Sciatic nerve (tissue), 2 donors: ENCODE data around the gene ZAR1L. TPM values are rescaled to one million over a fixed set of nuclear protein-coding genes. Genes with fewer than 3 reads are reported as not detected.

Experiments
- ATAC-seq: fragments of 200-7000 bp; cut with Tn5 transposase; one replicate; pipeline ENCODE4 v1.9.1; 2020; ENCODE audit warnings: mild to moderate bottlenecking, moderate library complexity
- DNase-seq: peaks from one replicate; pipeline ENCODE4 v3.0.0-alpha.2; 2020; ENCODE audit warnings: low spot score
- intact Hi-C: fragments of 100-400 bp; cut with DNase I; formaldehyde crosslinking; loops from one replicate; pipeline ENCODE4 v1.14.2; 2022
- total RNA-seq: library from RNA; stranded (reverse); fragmentation: NEBNext Ultra II Directional; extraction: Animal tissue kit (Norgen Biotek cat#: 25700); gene quantifications from one replicate; pipeline ENCODE4 v1.2.1, GENCODE V29; 2021
- donor health status: DM: no; HTN: no; CAD: no.
- donor health status: DM: no; HTN: no; CAD: no.

ZAR1L gene
- total RNA-seq, 1 donor from 2014 or later, result not detected

DNA sequence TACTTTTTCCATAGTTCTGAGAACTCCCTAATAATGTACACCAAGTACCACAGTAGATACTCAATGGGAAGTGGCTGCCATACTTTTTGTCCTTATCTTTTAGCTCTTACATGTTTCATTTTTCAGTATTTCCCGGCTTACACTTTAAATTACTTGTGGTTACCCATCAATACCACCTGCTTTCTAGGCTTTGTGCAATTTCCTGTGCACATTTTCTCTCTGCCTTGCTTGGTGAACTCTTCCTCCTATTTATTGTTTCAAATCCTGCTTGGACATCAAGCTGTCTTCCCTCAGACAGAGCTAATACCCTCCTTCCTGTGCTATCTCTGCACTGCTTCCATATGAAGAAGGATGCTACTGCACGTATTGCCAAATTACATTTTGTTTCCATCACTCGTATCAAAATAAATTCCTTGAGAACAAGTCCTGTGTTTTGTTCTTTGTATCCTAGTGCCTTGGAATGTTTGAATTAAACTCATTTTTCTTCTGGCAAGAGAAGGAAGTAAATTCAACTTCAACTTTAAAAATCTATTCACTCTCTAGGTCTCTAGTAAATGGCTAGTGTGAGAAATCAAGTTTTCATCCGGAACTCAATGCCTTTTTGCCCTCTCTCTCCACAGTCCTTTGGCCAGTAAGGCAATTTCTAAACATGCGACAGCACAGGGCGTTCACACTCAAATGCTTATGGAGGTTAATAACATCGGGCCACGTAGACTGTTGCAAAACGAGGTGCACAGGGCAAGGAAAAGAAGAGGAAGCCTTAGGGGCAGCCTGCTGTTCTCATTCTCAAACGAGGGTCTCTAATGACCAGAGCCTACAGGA is 5.6 kb downstream of the ZAR1L start:
- peak; percentile 63 for ATAC-seq
- no peak for DNase-seq
- intact Hi-C loops, result no loop called here

DNA sequence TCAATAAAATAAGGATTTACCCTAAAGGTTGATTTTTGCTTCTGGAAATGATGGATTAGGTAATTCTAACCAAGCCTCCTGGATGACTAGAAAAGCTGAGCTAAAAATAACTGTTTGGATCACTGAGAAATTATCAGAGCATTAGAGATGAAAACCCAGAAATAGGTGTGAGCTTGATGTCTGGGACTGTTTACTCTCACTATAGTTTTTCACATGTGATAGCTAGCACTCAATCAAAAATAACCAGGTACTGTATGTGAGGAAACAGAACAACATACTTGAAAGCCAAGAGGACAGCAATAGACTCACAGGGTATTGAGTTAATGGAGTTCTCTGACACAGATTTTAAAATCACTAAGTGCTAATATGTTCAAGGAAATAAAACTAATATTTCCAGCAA is 9.5 kb downstream of the ZAR1L start:
- DNase-seq (no peak), ATAC-seq (no peak)
- intact Hi-C loops, result no loop called here

- intact Hi-C loops, result no loop called here
- ATAC-seq (no peak), DNase-seq (no peak)
These were observed 12.7 kb downstream of the ZAR1L start for GRCh38 chr13:32302461-32302860.

GRCh38 chr13:32300920-32301319 is 14.2 kb downstream of the ZAR1L start:
- DNase-seq, result no peak
- ATAC-seq, result no peak
- intact Hi-C loops, result no loop called here

GRCh38 chr13:32300406-32300805 is 14.8 kb downstream of the ZAR1L start:
- no peak for ATAC-seq
- intact Hi-C loops, result no loop called here
- no peak for DNase-seq

- DNase-seq, result no peak
- intact Hi-C loops, result no loop called here
- no peak for ATAC-seq
These were observed 15.3 kb downstream of the ZAR1L start for GRCh38 chr13:32299893-32300292.

GRCh38 chr13:32298695-32299094 is 16.5 kb downstream of the ZAR1L start:
- no peak for DNase-seq
- no peak for ATAC-seq
- intact Hi-C loops, result no loop called here

GRCh38 chr13:32297206-32297605 is 18.0 kb downstream of the ZAR1L start:
- intact Hi-C loops, result no loop called here
- no peak for DNase-seq
- no peak for ATAC-seq

GRCh38 chr13:32285633-32285965 is 29.6 kb downstream of the ZAR1L start:
- ATAC-seq, result no peak
- intact Hi-C loops, result no loop called here
- no peak for DNase-seq

DNA sequence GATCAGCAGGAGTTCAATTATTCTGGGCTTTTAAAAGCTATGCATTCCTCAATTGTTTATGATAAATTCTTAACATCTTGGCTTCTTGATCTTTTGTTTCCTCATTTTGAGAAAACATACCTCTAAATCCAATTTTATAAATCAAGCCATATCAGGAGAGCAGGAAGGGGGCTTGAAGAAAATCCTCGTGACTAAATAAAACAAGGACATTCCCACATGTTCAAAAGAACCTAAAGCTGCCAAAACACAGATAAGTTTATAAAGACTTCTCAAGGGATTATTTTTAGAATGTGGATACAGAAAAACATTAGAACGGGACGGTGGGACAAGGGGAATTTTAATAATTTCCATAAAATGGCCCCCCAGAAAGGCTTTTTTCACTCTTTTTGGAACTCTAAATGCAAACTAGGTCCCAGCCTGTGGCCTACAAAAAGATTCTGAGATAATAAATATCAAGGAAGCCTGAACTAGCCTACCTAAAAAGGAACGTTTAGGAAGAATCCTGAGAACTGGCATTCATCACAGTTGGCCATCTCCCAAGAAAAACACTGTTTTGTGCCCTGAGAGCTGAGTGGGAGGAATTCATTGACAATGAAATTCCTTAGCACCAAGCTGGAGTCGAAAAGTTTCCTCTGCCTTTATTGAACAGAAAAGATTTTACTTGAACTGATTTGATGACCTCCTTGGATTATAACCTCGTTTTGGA is 30.1 kb downstream of the ZAR1L start:
- DNase-seq, result no peak

DNA sequence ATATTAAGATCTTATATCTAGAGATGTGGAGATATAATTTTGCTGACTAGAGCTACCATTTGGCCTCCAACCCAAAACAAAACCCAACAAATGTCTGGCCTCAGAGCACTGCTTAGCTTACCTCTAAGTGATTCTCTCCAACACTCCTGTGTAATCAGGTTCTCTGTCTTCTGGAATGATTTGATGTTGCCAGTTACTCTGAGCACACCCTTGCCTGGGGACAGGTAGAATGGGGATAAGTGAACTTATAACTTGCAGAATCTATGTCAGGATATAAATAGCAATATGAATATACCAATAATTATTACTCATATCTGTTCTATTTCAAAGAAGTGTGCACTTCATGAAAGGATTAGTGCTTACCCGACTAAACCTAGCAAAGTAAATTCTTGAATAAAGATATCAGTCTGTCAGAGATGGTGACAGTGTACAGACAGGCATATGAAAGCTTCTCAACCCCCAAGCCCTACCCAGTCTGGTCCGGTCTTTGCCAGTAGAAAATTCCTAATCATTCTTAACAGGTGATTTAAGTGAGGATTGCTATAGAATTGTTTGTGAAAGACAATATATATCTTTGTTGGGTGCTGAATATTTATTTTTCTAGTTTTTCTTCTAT is 33.0 kb downstream of the ZAR1L start:
- DNase-seq, result no peak
- no peak for ATAC-seq
- intact Hi-C loops, result no loop called here

More for the DNA sequence above, 30.1 kb downstream of the ZAR1L start:
- intact Hi-C loops, result no loop called here
- ATAC-seq, result peak; percentile 61

- DNase-seq (no peak), ATAC-seq (no peak)
- intact Hi-C loops, result no loop called here
These were observed 34.1 kb downstream of the ZAR1L start for GRCh38 chr13:32281096-32281495.

DNA sequence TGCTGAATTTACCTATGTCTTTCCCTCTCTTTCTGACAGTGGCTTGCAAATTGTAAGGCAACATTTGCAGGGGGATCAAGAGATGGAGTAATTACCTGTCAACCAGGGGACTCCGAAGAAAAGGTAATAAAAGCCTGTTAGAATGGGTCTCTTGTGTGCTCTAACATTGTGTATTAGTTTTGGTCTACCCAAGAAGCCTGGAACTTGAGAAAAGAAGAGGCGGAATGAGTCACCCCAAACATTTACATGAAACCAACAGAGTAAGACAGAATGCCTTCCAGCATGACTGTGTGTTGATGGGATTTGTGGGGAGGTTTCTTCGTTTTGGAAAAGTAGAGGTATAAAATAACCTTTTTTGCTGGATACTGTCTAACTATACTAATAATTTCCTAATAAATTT is 36.7 kb downstream of the ZAR1L start:
- intact Hi-C loops, result no loop called here
- ATAC-seq (no peak), DNase-seq (no peak)

GRCh38 chr13:32277839-32278238 is 37.3 kb downstream of the ZAR1L start:
- DNase-seq (no peak), ATAC-seq (no peak)
- intact Hi-C loops, result no loop called here

- intact Hi-C loops, result no loop called here
- ATAC-seq, result no peak
- no peak for DNase-seq
These were observed 43.0 kb downstream of the ZAR1L start for GRCh38 chr13:32272021-32272683.

- no peak for DNase-seq
- no peak for ATAC-seq
- intact Hi-C loops, result no loop called here
These were observed 47.2 kb downstream of the ZAR1L start for GRCh38 chr13:32267836-32268439.

- intact Hi-C loops, result no loop called here
- no peak for ATAC-seq
- no peak for DNase-seq
These were observed 49.0 kb downstream of the ZAR1L start for GRCh38 chr13:32266130-32266529.

DNA sequence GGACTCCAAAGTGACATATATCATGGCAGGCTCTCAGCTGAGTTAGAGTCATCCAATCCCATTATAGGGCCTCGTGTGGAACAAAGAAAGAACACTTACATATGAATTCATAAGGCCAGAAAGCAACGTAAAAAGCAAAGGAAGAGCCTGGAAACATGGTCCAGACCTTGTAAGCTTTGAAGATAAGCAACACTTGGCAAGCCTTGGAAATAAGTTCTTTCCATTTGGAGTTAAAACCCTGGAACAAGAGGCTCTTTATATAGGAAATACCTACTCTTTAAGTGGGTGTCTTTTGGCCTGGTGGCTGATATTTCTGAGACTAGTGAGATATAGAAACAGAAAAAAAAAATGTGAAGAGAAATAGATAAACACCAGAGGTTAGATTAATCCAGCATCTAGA is 49.4 kb downstream of the ZAR1L start:
- intact Hi-C loops, result no loop called here
- no peak for ATAC-seq
- no peak for DNase-seq

- DNase-seq (peak; percentile 68), ATAC-seq (peak; percentile 53)
- intact Hi-C loops, result no loop called here
These were observed 50.8 kb downstream of the ZAR1L start for GRCh38 chr13:32264407-32264806.
